HG02610 (cell line): ENCODE data around the gene WDR4.
"Not testable (repeated sequence)": the region's sequence is repeated elsewhere in the genome, so short reads cannot be mapped to it uniquely, and the experiment has no call there.

Source experiments
- ATAC-seq: cut with Tn5 transposase; IDR thresholded peaks from one replicate; pipeline ENCODE4 v1.9.1; 2021; ENCODE audit warnings: mild to moderate bottlenecking, moderate library complexity; ENCODE audit not compliant: unreplicated experiment

Gene WDR4

DNA sequence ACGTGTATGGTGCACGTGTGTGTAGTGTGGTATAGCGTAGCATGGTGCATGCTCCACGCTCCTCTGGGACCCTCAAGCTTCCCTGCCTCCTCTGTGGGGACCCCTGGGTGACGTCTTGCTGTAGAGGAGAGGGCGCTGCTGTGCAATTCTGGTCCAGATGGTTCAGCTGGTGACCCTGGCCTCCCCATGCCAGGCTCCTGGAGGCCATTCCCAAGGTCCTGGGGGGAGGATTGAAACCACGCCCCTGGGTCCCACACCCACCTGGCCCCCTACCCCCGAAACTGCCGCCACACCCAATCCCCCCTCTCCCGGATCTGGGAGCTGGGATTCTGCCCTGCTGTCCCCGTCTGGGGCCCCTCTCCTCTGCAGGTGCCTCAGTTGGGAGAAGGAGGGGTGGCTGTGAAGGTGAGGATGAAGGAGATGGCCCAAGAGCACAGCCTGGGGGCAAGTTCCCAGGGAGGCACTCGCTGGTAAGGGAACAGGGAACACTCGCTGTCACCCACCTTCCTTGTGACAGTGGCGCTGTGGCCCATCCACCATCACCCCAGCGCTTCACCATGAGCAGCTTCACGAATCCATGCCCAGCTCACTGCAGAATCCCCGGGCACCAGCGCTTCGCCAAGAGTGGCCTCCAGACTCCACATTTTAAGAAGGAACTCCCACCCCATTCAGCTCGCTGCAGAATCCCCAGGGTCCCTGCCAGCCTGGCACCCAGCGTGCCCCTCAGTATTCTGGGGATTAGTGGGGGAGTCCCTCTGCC is 38.0 kb downstream of the WDR4 start:
- no peak for ATAC-seq

DNA sequence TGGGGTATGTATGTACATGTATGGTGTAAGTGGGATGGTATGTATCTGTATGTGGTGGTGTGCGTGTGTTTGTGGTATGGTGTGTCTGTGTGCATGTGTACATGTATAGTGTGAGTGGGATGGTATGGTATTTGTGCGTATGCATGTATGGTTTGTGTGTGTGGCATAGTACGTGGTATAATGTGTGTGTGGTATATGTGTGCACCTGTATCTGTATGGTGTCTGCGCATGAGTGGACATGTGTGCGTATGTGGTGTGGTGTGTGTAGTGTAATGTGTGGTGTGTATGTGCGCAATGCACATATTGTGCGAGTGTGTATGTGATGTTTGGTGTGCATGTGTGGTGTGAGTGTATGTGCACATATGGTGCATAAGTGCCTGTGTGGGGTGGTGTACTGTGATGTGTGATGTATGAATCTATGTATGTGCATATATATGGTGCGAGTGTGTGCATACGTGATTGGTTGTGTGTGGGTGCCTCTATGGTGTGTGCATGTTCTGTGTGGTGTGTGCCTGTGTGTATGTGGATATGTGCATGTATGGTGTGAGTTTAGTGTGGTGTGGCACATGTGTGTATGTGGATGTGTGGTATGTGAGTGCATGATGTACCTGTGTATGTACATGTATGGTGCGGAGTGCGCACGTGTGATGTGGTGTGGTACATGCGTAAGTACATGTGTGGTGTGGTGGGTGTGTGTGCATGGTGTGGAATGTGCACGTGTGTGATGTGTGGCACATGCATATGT is 38.8 kb downstream of the WDR4 start:
- ATAC-seq: no peak

DNA sequence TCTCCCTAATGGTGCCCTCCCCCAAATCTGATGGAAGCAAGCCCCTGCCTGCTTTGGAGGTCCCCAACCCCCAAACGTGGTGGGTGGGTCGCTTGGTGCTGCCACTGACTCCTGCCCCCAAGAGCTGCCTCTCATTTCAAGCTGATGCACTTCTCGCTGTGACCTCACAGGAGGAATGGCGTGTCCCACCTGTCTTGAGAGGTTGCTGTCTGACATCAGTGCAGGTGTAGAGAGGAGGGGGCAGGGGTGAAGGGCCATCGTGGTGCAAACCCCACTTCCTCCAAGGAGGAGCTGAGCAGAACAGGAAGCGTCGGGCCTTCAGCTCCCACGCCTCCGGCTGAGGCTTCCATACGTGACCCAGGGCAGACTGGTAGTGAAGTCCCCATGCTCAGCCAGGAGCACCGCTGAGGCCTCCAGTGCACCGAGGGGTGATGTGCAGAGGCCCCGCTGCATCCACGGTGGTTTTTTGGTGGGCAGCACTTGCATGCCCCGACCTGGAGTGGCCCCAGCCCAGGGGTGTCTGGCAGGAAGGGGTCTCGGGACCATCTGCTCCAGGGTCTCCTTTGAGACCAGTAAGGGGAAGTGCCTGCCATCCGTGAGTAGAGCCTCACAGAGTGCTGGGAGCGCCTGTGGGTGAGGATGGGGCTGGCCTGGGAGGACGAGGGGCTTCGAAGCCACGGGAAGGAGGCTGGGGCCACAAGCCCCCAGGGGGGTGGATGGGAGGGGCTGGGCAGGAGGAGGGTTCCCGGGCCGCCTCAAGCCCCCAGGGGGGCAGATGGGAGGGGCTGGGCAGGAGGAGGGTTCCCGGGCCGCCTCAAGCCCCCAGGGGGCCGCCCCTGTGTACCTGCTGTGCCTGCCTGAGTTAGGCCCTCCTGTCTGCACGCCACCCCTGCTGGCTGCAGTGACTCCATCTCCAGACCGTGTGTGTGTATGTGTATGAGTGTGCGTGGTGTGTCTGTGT is 39.8 kb downstream of the WDR4 start:
- ATAC-seq: no peak

DNA sequence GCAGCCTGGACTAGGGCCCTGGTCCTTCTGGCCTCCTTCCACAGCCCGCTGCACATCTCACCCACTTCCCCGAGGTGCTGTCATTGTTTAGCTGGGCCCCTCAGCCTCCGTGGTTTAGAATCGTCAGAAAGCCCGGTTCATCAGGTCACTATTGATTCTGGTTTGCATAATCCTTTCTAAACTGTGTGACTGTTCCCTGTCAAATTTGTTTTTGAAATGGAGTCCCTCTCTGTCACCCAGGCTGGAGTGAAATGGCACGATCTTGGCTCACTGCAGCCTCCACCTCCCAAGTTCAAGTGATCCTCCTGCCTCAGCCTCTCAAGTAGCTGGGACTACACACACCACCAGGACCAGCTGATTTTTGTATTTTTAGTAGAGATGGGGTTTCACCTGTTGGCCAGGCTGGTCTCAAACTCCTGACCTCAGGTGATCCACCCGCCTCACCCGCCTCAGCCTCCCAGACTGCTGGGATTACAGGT is 41.1 kb downstream of the WDR4 start:
- not testable (repeated sequence) for ATAC-seq

DNA sequence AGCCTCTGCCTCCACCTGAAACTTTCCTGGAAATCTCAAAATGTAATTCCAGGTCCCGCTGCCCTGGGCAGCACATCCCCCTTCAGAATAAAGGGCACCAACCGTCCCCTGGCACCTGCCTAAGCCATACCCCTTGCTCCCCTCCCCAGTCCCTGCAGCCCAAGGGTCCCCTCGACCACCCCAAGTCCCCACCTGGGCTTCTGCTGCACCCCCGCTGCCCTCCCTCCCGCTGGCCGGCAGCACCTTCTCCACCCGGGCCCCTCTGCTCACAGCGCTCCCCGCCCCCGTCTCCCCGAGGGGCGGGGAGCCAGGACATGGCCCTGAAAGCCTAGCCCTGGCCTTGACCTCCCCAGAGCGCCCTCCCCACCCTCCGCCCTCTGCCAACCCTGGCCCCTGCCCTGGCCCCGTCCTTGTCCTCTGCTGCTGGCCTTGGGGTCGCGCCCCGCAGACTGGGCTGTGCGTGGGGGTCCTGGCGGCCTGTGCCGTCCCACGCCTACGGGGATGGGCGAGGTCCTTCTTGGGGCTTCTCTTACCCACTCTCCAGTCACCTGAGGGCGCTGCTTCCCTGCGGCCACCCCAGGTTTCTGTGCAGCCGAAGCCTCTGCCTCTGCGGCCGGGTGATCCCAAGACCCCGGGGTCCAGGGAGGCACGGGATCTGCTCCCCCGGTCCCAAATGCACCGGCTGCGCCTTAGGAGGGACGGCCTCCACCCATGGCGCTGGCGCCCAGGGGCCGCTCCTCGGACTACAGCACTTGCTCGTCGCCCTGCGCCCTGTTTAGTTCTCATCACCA is 41.7 kb downstream of the WDR4 start:
- no peak for ATAC-seq

DNA sequence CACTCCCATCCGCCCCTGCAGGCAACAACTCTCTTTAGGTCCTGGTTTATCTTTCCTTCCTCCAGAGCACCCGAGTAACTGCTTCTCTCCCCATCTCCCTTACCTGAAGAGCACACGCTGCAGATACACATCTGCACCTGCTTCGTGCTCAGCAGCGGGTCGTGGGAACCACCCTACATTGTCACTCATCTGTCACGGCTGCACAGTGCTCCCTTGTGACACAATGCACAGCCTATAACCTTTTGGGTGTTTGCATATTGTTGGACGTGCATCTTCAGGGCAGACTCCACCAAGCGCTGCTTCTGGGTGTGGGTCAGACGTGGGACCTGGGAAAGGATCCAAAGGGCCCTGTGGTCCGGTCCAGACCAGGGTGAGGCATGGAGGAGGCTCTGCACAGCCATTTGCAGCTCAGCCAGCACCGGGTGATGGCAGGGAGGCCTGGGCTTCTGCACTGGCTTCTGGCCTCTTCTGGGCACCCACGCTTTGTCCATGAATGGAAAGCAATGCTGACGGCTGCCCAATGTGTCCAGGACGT is 42.5 kb downstream of the WDR4 start:
- no peak for ATAC-seq

DNA sequence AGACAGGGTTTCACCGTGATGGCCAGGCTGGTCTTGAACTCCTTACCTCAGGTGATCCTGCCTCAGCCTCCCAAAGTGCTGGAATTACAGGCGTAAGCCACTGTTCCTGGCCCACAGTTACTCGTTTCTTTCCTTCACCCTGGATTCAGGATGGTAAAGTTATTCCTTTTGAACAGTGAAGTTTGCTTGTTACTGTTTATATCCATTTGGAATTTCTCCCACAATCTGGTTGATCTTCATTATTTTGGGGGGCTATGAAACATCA is 43.0 kb downstream of the WDR4 start:
- no peak for ATAC-seq

DNA sequence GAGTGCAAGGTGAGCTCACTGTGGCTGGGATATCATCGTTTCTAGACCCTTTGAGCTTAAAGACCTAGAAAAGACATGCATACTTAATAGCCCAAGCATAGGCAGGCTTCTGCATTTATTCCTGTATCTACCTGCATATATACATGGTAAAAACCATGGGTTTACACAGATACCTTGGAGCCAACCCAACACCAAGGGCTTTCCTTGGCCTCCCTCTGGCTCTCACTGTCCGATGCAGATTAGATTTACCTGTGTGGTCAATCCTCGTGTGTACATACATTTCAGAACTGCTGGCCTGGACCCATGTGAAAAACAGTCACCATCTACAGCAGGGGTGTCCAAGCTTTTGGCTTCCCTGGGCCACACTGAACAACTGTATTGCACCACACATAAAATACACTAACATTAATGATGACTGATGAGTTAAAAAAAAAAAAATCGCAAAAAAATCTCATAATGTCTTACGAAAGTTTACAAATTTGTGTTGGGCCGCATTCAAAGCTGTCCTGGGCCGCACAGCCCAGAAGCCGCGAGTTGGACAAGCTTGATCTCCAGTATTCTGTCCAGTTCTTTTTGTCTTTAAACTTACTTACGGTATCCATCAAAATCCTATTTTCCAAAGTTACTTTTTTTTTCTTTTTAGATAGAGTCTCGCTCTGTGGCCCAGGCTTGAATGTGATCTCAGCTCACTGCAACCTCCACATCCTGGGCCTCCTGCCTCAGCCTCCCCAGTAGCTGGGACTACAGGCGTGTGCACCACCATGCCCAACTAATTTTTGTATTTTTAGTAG is 43.5 kb downstream of the WDR4 start:
- ATAC-seq: no peak

DNA sequence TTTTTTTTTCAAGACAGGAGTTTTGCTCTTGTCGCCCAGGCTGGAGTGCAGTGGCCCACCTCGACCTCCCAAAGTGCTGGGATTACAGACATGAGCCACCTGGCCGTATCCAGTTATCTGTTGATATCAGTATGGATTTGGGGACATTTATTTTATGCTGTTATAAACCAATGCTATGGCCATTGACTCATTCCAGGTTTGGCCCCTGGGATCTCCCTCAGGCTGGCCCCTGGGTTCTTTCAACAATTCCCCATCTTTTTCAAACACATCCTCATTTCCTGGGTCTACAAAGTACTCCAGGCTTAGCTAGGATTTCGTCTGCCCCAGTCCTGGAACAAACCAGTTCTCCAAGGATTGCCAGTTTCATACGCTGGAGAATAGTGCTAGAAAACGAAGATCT is 44.1 kb downstream of the WDR4 start:
- ATAC-seq: no peak

DNA sequence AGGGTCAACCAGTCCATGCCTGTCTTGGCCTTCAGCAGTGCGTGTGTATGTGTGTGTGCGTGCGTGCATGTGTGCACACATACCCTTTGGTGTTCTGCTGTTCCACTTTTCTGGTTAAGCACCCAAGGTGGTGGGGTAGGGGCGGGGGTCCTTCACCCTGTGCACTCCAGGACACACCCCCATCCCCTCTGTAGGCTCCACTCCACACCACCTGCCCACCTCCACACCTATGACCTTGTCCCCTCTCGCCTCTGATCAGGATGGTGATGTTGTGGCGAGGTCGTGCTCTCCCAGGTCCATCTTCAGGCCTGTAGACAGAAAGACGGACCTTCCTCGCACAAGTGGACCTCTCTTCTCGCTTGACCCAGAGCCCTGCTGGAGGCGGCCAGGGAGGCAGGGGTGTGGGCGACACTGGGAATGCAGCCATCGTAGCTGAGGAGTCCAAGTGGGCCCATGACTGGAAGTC is 44.6 kb downstream of the WDR4 start:
- ATAC-seq: no peak

DNA sequence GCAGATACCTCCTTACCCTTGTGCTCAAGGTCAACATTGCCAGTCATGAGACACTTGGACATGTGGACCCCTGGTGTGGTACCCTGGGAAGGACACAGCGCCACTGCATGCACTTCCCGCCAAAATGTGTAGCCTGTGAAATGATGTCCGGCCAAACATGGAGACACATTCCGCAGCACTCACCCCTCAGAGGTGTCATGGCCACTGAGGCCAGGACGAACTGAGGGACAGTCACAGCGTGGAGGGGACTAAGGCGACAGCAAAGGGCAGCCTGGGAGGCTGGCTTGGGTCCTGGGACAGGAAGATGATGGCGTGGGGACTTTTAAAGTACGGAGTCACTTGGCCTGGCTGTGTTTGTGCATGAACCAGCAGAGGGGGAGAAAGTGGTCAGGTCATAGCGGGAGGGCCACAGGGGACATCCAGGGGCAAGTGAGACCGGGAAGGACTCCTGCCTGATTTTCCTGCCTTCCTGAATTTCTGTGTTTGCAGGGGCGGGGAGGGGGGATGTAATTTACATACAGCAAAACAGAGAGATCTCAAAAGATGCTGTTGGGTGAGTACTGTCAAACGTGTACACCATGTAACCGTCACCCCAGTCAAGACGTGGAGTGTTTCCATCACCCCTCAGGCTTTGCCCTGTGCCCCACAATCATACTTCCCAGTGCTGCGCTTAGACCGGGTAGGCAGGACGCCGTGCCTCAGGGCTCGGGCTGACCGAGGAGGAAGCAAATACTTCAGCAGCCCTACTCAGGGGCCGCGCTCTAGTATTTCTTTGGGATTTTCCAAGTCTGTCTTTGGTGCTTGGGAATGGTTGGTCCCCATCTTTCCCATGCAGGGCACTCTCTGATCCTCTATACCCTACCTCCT is 45.2 kb downstream of the WDR4 start:
- ATAC-seq: no peak

DNA sequence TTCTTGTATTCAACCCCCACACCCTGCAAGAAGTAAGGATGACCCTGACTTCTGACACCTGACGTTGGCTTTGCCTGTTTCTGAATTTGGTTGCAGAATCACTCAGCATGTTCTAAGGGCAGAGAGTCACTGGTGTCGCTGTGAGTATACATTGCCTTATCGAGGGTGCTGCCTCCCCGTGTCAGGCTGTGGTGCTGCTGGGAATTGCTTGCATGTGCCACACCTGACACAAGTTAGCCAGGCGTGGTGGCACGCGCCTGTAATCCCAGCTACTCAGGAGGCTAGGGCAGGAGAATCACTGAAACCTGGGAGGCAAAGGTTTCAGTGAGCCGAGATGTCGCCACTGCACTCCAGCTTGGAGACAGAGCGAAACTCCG is 45.9 kb downstream of the WDR4 start:
- peak; percentile 55 for ATAC-seq

DNA sequence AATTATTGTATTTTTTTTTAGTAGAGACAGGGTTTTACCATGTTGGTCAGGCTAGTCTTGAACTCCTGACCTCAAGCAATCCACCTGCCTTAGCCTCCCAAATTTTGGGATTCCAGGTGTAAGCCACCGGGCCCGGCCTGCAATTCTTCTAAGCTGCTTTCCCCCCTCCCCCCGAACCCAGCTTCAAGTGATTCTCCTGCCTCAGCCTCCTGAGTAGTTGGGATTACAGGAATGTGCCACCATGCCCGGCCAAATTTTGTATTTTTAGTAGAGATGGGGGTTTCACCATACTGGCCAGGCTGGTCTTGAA is 47.1 kb downstream of the WDR4 start:
- not testable (repeated sequence) for ATAC-seq

DNA sequence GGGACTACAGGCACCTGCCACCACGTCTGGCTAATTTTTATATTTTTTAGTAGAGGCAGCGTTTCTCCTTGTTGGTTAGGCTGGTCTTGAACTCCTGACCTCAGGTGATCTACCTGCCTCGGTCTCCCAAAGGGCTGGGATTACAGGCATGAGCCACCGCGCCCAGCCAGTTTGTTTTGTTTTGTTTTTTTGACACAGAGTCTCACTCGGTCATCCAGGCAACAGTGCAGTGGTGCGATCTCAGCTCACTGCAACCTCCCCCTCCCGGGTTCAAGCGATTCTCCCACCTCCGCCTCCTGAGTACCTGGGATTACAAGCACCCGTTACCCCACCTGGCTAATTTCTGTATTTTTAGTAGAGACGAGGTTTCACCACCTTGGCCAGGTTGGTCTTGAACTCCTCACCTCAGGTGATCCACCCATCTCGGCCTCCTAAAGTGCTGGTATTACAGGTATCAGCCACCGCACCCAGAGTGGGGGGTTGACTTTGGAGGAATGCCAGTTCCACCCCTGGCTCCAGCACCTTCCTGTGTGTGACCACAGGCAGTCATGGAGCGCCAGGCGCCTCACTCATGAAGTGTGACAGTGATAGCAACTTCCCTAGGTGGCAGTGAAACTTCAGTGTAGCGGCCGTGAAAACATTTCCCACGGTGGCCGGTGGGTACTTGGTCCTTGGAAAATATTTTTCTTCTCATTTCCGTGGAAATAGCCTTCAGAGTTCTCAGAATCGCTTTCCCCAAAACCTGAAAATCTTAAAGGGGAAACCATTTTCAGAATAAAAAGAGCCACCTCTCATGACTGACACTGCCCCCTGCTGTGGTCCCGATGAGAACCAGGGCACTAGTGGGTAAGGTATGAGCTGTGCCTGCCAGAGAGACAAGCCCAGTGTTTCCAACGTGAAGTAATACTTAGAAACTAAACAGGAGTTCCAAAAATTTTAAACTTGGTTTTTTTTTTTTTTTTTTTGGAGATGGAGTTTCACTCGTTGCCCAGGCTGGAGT is 48.6 kb downstream of the WDR4 start:
- ATAC-seq: no peak

DNA sequence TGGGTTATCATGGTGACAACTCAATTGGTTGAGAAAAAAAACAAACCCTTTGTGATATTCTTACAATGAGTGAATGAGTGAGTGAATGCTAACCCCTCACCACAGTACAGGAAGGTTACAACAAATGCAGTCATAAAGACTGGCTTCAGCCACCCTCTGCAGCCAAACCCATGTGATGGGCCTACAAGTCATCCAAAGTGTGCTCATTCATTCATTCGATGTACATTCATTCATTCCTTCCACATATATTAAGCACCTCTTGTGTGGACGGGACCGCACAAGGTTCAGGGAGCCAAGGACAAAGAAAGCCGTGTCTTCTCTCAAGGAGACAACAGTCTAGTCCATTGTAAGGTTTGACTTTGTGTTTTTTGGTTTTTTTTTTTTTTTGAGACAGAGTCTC is 49.4 kb downstream of the WDR4 start:
- ATAC-seq: no peak

DNA sequence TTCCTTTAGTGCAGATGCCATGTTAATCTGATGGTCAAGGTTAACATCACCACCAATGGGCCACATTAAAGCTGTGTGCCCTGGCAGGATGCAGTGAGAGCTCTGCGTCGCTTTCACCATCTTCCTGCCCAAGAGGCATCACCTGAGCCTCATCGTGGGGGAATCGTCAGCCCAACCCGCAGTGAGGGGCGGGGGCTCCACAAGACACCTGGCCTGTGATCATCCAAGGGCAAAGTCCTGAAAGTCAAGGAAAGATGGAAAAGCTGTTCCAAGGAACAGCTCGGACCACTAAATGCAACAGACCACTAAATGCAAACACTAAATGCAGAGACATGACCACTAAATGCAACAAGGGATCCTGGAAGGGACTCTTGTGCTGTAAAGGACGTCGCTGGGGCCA is 49.9 kb downstream of the WDR4 start:
- ATAC-seq: no peak

DNA sequence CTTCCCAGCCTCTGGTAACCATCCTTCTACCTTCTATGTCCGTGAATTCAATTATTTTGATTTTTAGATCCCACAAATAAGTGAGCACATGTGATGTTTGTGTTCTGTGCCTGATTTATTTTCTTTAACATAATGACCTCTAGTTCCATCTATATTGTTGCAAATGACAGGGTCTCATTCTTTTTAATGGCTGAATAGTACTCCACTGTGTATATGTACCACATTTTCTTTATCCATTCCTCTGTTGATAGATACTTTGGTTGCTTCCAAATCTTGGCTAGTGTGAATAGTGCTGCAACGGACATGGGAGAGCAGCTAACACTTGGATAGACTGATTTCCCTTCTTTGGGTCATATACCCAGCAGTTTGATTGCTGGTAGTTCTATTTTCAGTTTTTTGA is 51.8 kb downstream of the WDR4 start:
- ATAC-seq: no peak
